Esophagus muscularis mucosa (tissue), 3 donors: Measurements from ENCODE around the gene DCAF11.

Experiments used
- CTCF ChIP-seq, 3 experiments: fragments of 200-600 bp in 2 of 3; fragments of 450-650 bp in 1 of 3; sonication (generic) in 2 of 3; IDR thresholded peaks; one replicate each; pipeline ENCODE4 v1.5.1; 2017 to 2019; ENCODE audit warnings: antibody characterized with exemption in 3 of 3, mild to moderate bottlenecking in 2 of 3, moderate library complexity in 1 of 3
- POLR2AphosphoS5 ChIP-seq, 2 donors: sonication (generic); formaldehyde crosslinking; IDR thresholded peaks; one replicate each; pipeline ENCODE4 v1.6.1; 2017; ENCODE audit warnings: antibody characterized with exemption in 2 of 2

- TF ChIP-seq POLR2AphosphoS5 (IDR thresholded peaks at IDR 0.05): no peak
- no peak for TF ChIP-seq CTCF (IDR thresholded peaks at IDR 0.05)
These were observed 20.9 kb downstream of the DCAF11 start for GRCh38 chr14:24135584-24135833.
